Measurements from ENCODE around the gene TANC1. TPM values are rescaled to one million over a fixed set of nuclear protein-coding genes. Genes with fewer than 3 reads are reported as not detected.
A peak's percentile ranks its signal among the peaks of the same experiment; 100 is the strongest.

The TANC1 gene
- total RNA-seq, 1 donor from 2014 or later, result 45.0 TPM

GRCh38 chr2:159126432-159127022 lies 158.1 kb downstream of the TANC1 start:
- Histone ChIP-seq H4K20me1 (ENCODE audit: insufficient read depth, low read length) (no peaks in the 10 kb centered on the region), H3K79me2 (ENCODE audit: insufficient read depth, low read length) (peaks cover 45% of the 10 kb centered on the region), H3K4me3 (ENCODE audit: insufficient read depth, low read depth, low read length) (no peak overlapping the region), H3K4me2 (ENCODE audit: low read length) (no peak overlapping the region), H3K27me3 (ENCODE audit: insufficient read depth, low read length) (no peaks in the 10 kb centered on the region), H2AFZ (ENCODE audit: low read depth, low read length) (no peak overlapping the region), H3K27ac (ENCODE audit: low read depth, low read length) (peak overlapping the region; percentile 49), H3K36me3 (ENCODE audit: insufficient read depth, low read length) (no peaks in the 10 kb centered on the region), H3K9me3 (ENCODE audit: insufficient read depth, low read depth, low read length) (no peaks in the 10 kb centered on the region), H3K9ac (ENCODE audit: low read length) (peak overlapping the region; percentile 36), H3K4me1 (ENCODE audit: insufficient read depth, low read length) (peaks cover 50% of the 10 kb centered on the region)
- H3K27ac Mint-ChIP-seq (ENCODE audit: unreplicated experiment), result peak overlapping the region; percentile 53
- no peaks in the 10 kb centered on the region for H3K27me3 Mint-ChIP-seq (ENCODE audit: low read depth, unreplicated experiment)
- peak; percentile 98 for DNase-seq (ENCODE audit: low read depth)
- no peak for TF ChIP-seq CTCF (IDR thresholded peaks at IDR 0.05; ENCODE audit: insufficient read depth, low read depth, low read length)
- no peak for TF ChIP-seq EZH2 (IDR thresholded peaks at IDR 0.05; ENCODE audit: insufficient read depth, low read length)
- H3K9me3 Mint-ChIP-seq (ENCODE audit: unreplicated experiment), result peaks cover 3% of the 10 kb centered on the region
- peaks cover 62% of the 10 kb centered on the region for H3K4me1 Mint-ChIP-seq (ENCODE audit: low read depth, unreplicated experiment)
- peaks cover 13% of the 10 kb centered on the region for H3K36me3 Mint-ChIP-seq (ENCODE audit: low read depth, unreplicated experiment)
- H3K4me3 Mint-ChIP-seq (ENCODE audit: unreplicated experiment), result no peak overlapping the region
- no peak for FAIRE-seq

- H3K27ac Mint-ChIP-seq (ENCODE audit: unreplicated experiment), result no peak overlapping the region
- no peaks in the 10 kb centered on the region for H3K27me3 Mint-ChIP-seq (ENCODE audit: low read depth, unreplicated experiment)
- H3K4me1 ChIP-seq (ENCODE audit: insufficient read depth, low read length), result peaks cover 66% of the 10 kb centered on the region
- H3K36me3 ChIP-seq (ENCODE audit: insufficient read depth, low read length), result no peaks in the 10 kb centered on the region
- no peak for FAIRE-seq
- H3K9ac ChIP-seq (ENCODE audit: low read length), result no peak overlapping the region
- H3K27ac ChIP-seq (ENCODE audit: low read depth, low read length), result no peak overlapping the region
- H3K79me2 ChIP-seq (ENCODE audit: insufficient read depth, low read length), result peaks cover 37% of the 10 kb centered on the region
- TF ChIP-seq EZH2 (IDR thresholded peaks at IDR 0.05; ENCODE audit: insufficient read depth, low read length) (no peak), CTCF (IDR thresholded peaks at IDR 0.05; ENCODE audit: insufficient read depth, low read depth, low read length) (no peak)
- H3K4me2 ChIP-seq (ENCODE audit: low read length), result no peak overlapping the region
- H3K4me3 ChIP-seq (ENCODE audit: insufficient read depth, low read depth, low read length), result no peak overlapping the region
- no peaks in the 10 kb centered on the region for H3K9me3 ChIP-seq (ENCODE audit: insufficient read depth, low read depth, low read length)
- H3K4me1 Mint-ChIP-seq (ENCODE audit: low read depth, unreplicated experiment), result peaks cover 74% of the 10 kb centered on the region
- DNase-seq (ENCODE audit: low read depth), result no peak
- no peaks in the 10 kb centered on the region for H3K27me3 ChIP-seq (ENCODE audit: insufficient read depth, low read length)
- peaks cover 3% of the 10 kb centered on the region for H3K9me3 Mint-ChIP-seq (ENCODE audit: unreplicated experiment)
- H3K4me3 Mint-ChIP-seq (ENCODE audit: unreplicated experiment), result no peak overlapping the region
- H2AFZ ChIP-seq (ENCODE audit: low read depth, low read length), result no peak overlapping the region
- H4K20me1 ChIP-seq (ENCODE audit: insufficient read depth, low read length), result no peaks in the 10 kb centered on the region
- peaks cover 12% of the 10 kb centered on the region for H3K36me3 Mint-ChIP-seq (ENCODE audit: low read depth, unreplicated experiment)
Observed at GRCh38 chr2:159128191-159128590, 159.8 kb downstream of the TANC1 start.

- peak overlapping the region; percentile 39 for H3K9ac ChIP-seq (ENCODE audit: low read length)
- no peaks in the 10 kb centered on the region for H3K27me3 ChIP-seq (ENCODE audit: insufficient read depth, low read length)
- no peak overlapping the region for H3K27ac ChIP-seq (ENCODE audit: low read depth, low read length)
- peak overlapping the region; percentile 3 for H3K4me2 ChIP-seq (ENCODE audit: low read length)
- peaks cover 57% of the 10 kb centered on the region for H3K4me1 ChIP-seq (ENCODE audit: insufficient read depth, low read length)
- DNase-seq (ENCODE audit: low read depth) (no peak), FAIRE-seq (no peak)
- Mint-ChIP-seq H3K4me3 (ENCODE audit: unreplicated experiment) (no peak overlapping the region), H3K27me3 (ENCODE audit: low read depth, unreplicated experiment) (no peaks in the 10 kb centered on the region), H3K9me3 (ENCODE audit: unreplicated experiment) (peaks cover 3% of the 10 kb centered on the region), H3K4me1 (ENCODE audit: low read depth, unreplicated experiment) (peaks cover 68% of the 10 kb centered on the region), H3K27ac (ENCODE audit: unreplicated experiment) (no peak overlapping the region), H3K36me3 (ENCODE audit: low read depth, unreplicated experiment) (peaks cover 12% of the 10 kb centered on the region)
- peaks cover 38% of the 10 kb centered on the region for H3K79me2 ChIP-seq (ENCODE audit: insufficient read depth, low read length)
- H2AFZ ChIP-seq (ENCODE audit: low read depth, low read length), result no peak overlapping the region
- H3K36me3 ChIP-seq (ENCODE audit: insufficient read depth, low read length), result no peaks in the 10 kb centered on the region
- no peak for TF ChIP-seq EZH2 (IDR thresholded peaks at IDR 0.05; ENCODE audit: insufficient read depth, low read length)
- TF ChIP-seq CTCF (IDR thresholded peaks at IDR 0.05; ENCODE audit: insufficient read depth, low read depth, low read length), result no peak
- H3K4me3 ChIP-seq (ENCODE audit: insufficient read depth, low read depth, low read length), result no peak overlapping the region
- no peaks in the 10 kb centered on the region for H4K20me1 ChIP-seq (ENCODE audit: insufficient read depth, low read length)
- H3K9me3 ChIP-seq (ENCODE audit: insufficient read depth, low read depth, low read length), result no peaks in the 10 kb centered on the region
Observed at GRCh38 chr2:159129269-159129668, 160.8 kb downstream of the TANC1 start.

Measured in astrocyte (in vitro differentiated cells and primary cell).